ENCODE results near the gene CD200R1. TPM values are rescaled to one million over a fixed set of nuclear protein-coding genes. Genes with fewer than 3 reads are reported as not detected.

The CD200R1 gene
- total RNA-seq, 4 donors from 2014 or later = 0.68 to 1.1 TPM; not detected in 2

DNA sequence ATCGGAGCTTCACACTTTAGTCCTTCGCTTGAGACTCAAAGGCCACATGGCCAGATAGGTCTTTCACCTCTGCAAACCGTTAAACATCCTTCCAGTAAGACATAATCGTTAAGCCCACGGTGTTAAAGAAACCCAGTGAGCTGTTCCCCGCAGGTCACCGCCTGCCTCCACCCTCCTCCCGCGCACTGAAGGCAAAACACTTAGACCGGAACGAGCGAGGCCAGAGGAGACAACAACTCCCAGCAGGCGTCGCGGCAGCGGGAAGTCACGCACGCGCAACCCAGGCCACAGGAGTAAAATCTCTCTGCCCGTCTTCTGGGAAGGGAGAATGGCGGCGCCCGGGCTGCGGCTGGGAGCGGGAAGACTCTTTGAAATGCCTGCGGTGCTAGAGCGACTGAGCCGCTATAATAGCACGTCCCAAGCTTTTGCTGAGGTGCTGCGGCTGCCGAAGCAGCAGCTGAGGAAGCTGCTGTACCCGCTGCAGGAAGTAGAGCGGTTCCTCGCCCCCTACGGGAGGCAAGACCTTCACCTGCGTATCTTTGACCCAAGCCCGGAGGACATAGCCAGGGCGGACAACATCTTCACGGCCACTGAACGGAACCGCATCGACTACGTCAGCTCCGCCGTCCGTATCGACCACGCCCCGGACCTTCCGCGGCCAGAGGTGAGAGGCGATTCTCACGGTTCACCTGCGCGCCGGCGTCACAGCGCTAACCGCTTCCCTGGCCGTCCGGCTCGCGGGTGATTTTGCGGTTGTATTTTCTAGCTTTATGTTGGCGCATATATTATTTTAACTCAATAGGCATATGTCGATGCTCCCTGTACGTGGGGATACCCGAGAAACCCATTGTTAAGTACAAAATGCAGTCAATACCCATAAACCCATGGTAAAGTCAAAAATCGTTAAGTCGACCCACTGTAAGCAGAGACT is 16.0 kb upstream of the CD200R1 start, which contains the start of gene GTPBP8:
Gene GTPBP8, plus strand, starts transcription at position 313 of the 931 bp plus-strand sequence. Its CDS starts 16 bp downstream, at position 329.
- H3K4me3 ChIP-seq = peak within 1 kb of the TSS; percentile 60 to 91 (median 78)
- TF ChIP-seq, protein P1, sequence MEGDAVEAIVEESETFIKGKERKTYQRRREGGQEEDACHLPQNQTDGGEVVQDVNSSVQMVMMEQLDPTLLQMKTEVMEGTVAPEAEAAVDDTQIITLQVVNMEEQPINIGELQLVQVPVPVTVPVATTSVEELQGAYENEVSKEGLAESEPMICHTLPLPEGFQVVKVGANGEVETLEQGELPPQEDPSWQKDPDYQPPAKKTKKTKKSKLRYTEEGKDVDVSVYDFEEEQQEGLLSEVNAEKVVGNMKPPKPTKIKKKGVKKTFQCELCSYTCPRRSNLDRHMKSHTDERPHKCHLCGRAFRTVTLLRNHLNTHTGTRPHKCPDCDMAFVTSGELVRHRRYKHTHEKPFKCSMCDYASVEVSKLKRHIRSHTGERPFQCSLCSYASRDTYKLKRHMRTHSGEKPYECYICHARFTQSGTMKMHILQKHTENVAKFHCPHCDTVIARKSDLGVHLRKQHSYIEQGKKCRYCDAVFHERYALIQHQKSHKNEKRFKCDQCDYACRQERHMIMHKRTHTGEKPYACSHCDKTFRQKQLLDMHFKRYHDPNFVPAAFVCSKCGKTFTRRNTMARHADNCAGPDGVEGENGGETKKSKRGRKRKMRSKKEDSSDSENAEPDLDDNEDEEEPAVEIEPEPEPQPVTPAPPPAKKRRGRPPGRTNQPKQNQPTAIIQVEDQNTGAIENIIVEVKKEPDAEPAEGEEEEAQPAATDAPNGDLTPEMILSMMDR (IDR thresholded peaks at IDR 0.05) = peak in 2 of 5 experiments; percentile 11 to 12
- TF ChIP-seq EP300 (IDR thresholded peaks at IDR 0.05; ENCODE audit: low read depth) (no peak), POLR2A (IDR thresholded peaks at IDR 0.05) (peak; percentile 98), POLR2AphosphoS5 (IDR thresholded peaks at IDR 0.05) (peak; percentile 78 to 86 (median 84))
- peak within 1 kb of the TSS; percentile 94 to 99 (median 97) for H3K27ac ChIP-seq
- 0 to 1% methylated on average over 6 to 60 of the region's 70 CpGs for WGBS, 2 donors (ENCODE audit: low coverage in 1 of 2)
- no peaks in the 10 kb centered on the region for H3K36me3 ChIP-seq
- no peaks in the 10 kb centered on the region for H3K27me3 ChIP-seq
- in situ Hi-C loops (cut with MboI; ENCODE audit: low pct_ligation_motif_present in 1 of 4, low pct_unique_long_range_greater_than_20kb in 1 of 4, low sequenced_read_pairs in 3 of 4) = loop anchor here in 2 of 4 donors (25.0 kb wide), 3 partner anchors 354 to 879 kb away; partner anchors contain the start of genes ATG3 (in 1 of the 2), CCDC80 (in 1 of the 2) and SLC35A5 (in 1 of the 2)
- H3K9me3 ChIP-seq = no peaks in the 10 kb centered on the region
- peaks cover 7 to 26% (median 13%) of the 10 kb centered on the region in 4 donors for H3K4me1 ChIP-seq
- DNase-seq = peak; percentile 95
- intact Hi-C loops (cut with DNase I; ENCODE audit: low total_unique reads) = no loop called here

DNA sequence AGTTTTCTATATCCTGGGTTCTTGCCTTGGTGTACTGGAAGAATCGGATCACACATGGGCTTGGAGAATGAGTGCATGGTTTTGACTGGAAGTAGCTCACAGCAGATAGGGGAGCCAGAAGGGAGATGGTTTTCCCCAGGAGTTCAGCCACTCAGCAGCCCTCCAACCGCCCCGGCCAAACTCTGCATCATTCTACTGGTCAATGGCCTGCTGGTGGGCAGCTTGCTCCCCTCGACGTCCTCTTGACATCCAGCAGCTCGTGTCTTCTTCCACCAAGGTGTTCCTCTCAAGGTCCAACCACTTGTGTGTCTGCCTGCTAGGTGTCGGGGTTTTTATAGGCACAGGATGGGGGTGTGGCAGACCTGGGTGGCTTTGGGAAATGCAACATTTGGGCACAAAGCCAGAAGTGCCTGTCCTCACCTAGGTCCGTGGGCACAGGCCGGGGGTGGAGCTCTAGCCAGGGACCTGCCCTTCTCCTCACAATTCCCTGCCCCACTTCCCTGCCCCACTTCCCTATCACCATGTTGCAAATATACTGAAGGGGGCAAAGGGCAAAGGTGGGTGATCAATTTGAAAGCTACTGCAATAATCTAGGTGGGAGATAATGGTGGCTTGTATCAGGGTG is 12.9 kb upstream of the CD200R1 start:
- H3K27ac ChIP-seq = no peak overlapping the region
- H3K36me3 ChIP-seq = no peaks in the 10 kb centered on the region
- no peaks in the 10 kb centered on the region for H3K27me3 ChIP-seq
- in situ Hi-C loops (cut with MboI; ENCODE audit: low pct_ligation_motif_present in 1 of 4, low pct_unique_long_range_greater_than_20kb in 1 of 4, low sequenced_read_pairs in 3 of 4) = loop anchor here (10.0 to 25.0 kb wide), 5 partner anchors 253 to 876 kb away; partner anchors contain the start of genes CCDC80 (in 2 of the 4), ATG3 (in 1 of the 4) and SLC35A5 (in 1 of the 4)
- peaks cover 7 to 18% (median 12%) of the 10 kb centered on the region in 4 donors for H3K4me1 ChIP-seq
- intact Hi-C loops (cut with DNase I; ENCODE audit: low total_unique reads) = loop anchor here (10.0 kb wide), 1 partner anchor 253 kb away; no protein-coding TSS in a partner anchor
- no peak for DNase-seq
- WGBS, 2 donors (ENCODE audit: low coverage in 1 of 2) = 89% methylated on average over 9 of the region's 9 CpGs; no CpG with 5 or more reads in 1 of the 2 donors
- no peaks in the 10 kb centered on the region for H3K9me3 ChIP-seq
- TF ChIP-seq POLR2AphosphoS5 (IDR thresholded peaks at IDR 0.05) (no peak), EP300 (IDR thresholded peaks at IDR 0.05; ENCODE audit: low read depth) (no peak), POLR2A (IDR thresholded peaks at IDR 0.05) (no peak)
- TF ChIP-seq, protein P1 (IDR thresholded peaks at IDR 0.05) = no peak
- no peak overlapping the region for H3K4me3 ChIP-seq

DNA sequence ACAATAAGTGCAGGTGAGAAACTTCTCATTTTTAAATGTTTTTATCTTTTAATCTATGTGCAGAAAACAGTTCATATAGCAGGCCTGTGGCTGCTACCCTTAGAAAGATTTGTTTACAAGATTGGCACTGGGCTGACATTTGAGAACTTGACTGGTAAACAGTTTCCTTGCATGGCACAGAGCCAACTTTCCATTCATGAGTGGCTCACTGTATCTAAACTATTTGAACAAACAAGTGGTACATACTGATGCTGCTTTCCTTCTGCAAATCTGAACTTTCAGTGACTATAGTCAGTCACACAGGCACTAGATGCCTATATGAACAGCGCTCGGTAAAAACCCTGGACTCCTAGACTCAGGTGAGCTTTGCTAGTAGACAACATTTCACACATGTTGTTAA is 9.6 kb upstream of the CD200R1 start:
- Histone ChIP-seq H3K4me1 (no peaks in the 10 kb centered on the region), H3K9me3 (no peaks in the 10 kb centered on the region), H3K27ac (no peak overlapping the region), H3K27me3 (no peaks in the 10 kb centered on the region), H3K4me3 (no peak overlapping the region), H3K36me3 (no peaks in the 10 kb centered on the region)
- 94 to 100% methylated on average over 1 to 2 of the region's 2 CpGs for WGBS, 2 donors (ENCODE audit: low coverage in 1 of 2)
- in situ Hi-C loops (cut with MboI; ENCODE audit: low pct_ligation_motif_present in 1 of 4, low pct_unique_long_range_greater_than_20kb in 1 of 4, low sequenced_read_pairs in 3 of 4) = loop anchor here (5.0 to 25.0 kb wide), 6 partner anchors 250 to 872 kb away; partner anchors contain the start of genes CCDC80 (in 3 of the 4), ATG3 (in 1 of the 4) and SLC35A5 (in 1 of the 4)
- intact Hi-C loops (cut with DNase I; ENCODE audit: low total_unique reads) = loop anchor here (10.0 kb wide), 1 partner anchor 250 kb away; no protein-coding TSS in a partner anchor
- TF ChIP-seq POLR2A (IDR thresholded peaks at IDR 0.05) = no peak
- no peak for TF ChIP-seq POLR2AphosphoS5 (IDR thresholded peaks at IDR 0.05)
- no peak for TF ChIP-seq EP300 (IDR thresholded peaks at IDR 0.05; ENCODE audit: low read depth)
- TF ChIP-seq, protein P1 (IDR thresholded peaks at IDR 0.05) = no peak
- DNase-seq = peak; percentile 31
